ENCODE measurements around the gene COPRS. TPM values are rescaled to one million over a fixed set of nuclear protein-coding genes. Genes with fewer than 3 reads are reported as not detected.
A peak's percentile ranks its signal among the peaks of the same experiment; 100 is the strongest.

Gene COPRS
- total RNA-seq, 2 donors from 2014 or later = 74.5 to 157 TPM

- Histone ChIP-seq H3K4me3 (peak overlapping the region; percentile 22), H3K36me3 (peaks cover 33% of the 10 kb centered on the region), H3K27me3 (replicated peaks; ENCODE audit: insufficient read depth) (no peaks in the 10 kb centered on the region), H3K9me3 (no peaks in the 10 kb centered on the region), H3K27ac (peak overlapping the region; percentile 68 to 86), H3K4me1 (ENCODE audit: control insufficient read depth in 1 of 2, low read depth in 2 of 2) (peaks cover 11 to 34% of the 10 kb centered on the region in 2 donors)
- TF ChIP-seq CTCF (IDR thresholded peaks at IDR 0.05) = no peak
- DNase-seq (ENCODE audit: low spot score) (no peak), ATAC-seq (ENCODE audit: insufficient number of reproducible peaks, low FRiP score, low read depth) (no peak)
Observed at GRCh38 chr17:31878703-31879073, 19.6 kb upstream of the COPRS start.

DNA sequence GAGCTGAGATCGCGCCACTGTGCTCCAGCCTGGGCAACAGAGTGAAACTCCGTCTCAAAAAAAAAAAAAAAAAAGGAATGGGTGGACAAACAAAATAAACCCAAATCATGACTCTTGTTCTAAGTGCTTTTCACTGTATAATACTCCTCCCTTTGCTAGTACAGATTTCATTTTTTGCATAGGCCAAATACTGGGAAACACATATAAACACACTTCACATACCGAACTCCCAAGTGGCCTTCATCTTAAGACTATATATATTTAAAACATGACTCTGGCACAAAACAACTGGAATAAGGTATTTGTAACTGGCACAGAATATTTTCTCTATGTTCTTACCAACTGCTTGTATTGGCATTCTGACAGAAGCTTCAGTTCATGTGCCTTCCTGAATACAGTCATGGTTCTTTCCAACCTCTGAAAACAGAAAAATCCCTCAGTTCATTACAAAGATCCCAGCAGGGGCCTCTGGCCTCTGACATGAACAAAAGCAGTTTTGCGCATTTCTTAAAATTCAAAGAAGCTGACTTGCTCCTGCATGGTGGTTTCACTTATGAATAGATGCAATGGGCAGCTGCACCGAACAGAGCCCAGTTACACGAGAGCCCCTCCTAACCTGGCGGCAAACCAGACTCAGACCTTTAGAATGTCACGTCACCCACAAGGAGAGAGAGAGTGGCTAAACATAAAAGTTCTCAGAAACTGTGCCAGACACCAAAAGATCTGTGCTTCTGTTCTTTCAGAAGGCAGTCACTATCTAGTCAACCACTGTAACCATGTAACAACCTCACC is 19.1 kb upstream of the COPRS start:
- Histone ChIP-seq H3K27me3 (replicated peaks; ENCODE audit: insufficient read depth) (no peaks in the 10 kb centered on the region), H3K36me3 (peaks cover 34% of the 10 kb centered on the region), H3K9me3 (no peaks in the 10 kb centered on the region), H3K27ac (peak overlapping the region; percentile 68 to 86), H3K4me1 (ENCODE audit: control insufficient read depth in 1 of 2, low read depth in 2 of 2) (peaks cover 11 to 34% of the 10 kb centered on the region in 2 donors), H3K4me3 (peak overlapping the region; percentile 22)
- TF ChIP-seq CTCF (IDR thresholded peaks at IDR 0.05) = no peak
- ATAC-seq (ENCODE audit: insufficient number of reproducible peaks, low FRiP score, low read depth) (peak; percentile 70), DNase-seq (ENCODE audit: low spot score) (no peak)

- no peak for TF ChIP-seq CTCF (IDR thresholded peaks at IDR 0.05)
- H3K9me3 ChIP-seq = no peaks in the 10 kb centered on the region
- DNase-seq (ENCODE audit: low spot score) = no peak
- ATAC-seq (ENCODE audit: insufficient number of reproducible peaks, low FRiP score, low read depth) = peak; percentile 48
- H3K36me3 ChIP-seq = peaks cover 39% of the 10 kb centered on the region
- H3K27me3 ChIP-seq (replicated peaks; ENCODE audit: insufficient read depth) = no peaks in the 10 kb centered on the region
- H3K4me1 ChIP-seq (ENCODE audit: control insufficient read depth in 1 of 2, low read depth in 2 of 2) = peaks cover 11 to 34% of the 10 kb centered on the region in 2 donors
- H3K27ac ChIP-seq = peak overlapping the region; percentile 68 to 86
- H3K4me3 ChIP-seq = peak overlapping the region; percentile 22
Observed at GRCh38 chr17:31877341-31877740, 18.3 kb upstream of the COPRS start.

DNA sequence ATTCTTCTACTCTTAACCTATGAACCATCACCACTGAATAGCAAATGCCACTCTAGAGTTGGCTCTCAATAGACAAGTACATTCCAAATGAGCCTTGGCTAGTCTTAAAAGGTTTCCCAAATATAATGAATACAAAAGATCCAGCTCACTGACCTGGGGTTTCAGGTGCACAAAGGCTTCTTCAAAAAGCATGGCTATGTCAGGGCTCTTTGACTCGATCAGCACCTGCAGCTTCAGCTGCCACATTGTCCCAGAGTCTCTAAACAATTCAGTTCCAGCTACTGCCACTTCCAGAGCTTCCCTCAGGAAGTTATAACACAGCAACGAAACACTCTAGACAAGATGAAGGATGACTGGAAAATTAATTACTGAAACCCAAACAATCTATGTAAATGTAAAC is 16.0 kb upstream of the COPRS start:
- TF ChIP-seq CTCF (IDR thresholded peaks at IDR 0.05) = no peak
- Histone ChIP-seq H3K27ac (no peak overlapping the region), H3K9me3 (no peaks in the 10 kb centered on the region), H3K36me3 (peaks cover 34% of the 10 kb centered on the region), H3K4me3 (no peak overlapping the region), H3K27me3 (replicated peaks; ENCODE audit: insufficient read depth) (no peaks in the 10 kb centered on the region), H3K4me1 (ENCODE audit: control insufficient read depth in 1 of 2, low read depth in 2 of 2) (peaks cover 11 to 34% of the 10 kb centered on the region in 2 donors)
- no peak for ATAC-seq (ENCODE audit: insufficient number of reproducible peaks, low FRiP score, low read depth)
- no peak for DNase-seq (ENCODE audit: low spot score)

DNA sequence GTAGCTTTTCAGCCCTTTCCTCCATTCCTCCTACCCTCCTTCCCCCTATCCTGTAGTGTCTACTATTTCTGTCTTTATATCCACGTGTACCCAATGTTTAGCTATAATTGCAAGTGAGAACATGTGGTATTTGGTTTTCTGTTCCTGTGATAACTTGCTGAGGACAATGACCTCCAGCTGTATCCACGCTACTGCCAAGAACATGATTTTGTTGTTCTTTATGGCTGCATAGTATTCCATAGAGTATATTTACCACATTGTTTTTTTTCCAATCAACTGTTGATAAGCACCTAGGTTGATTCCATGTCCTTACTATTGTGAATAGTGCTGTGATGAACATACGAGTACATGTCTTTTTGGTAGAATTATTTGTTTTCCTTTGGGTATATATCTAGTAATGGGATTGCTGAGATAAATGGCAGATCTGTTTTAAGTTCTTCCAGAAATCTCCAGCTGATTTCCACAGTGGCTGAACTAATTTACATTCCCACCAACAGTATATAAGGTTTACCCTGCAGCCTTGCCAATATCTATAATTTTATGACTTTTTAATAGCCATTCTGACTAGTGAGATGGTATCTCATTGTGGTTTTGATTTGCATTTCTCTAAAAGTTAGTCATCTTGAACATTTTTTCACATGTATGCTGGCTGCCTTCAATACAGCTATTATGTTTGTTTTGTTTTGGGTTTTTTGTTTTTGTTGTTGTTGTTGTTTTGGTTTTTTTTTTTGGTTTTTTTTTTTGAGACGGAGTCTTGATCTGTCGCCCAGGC is 10.9 kb upstream of the COPRS start:
- DNase-seq (ENCODE audit: low spot score) (no peak), ATAC-seq (ENCODE audit: insufficient number of reproducible peaks, low FRiP score, low read depth) (no peak)
- Histone ChIP-seq H3K27me3 (replicated peaks; ENCODE audit: insufficient read depth) (no peaks in the 10 kb centered on the region), H3K27ac (no peak overlapping the region), H3K9me3 (no peaks in the 10 kb centered on the region), H3K4me3 (no peak overlapping the region), H3K36me3 (peaks cover 48% of the 10 kb centered on the region), H3K4me1 (ENCODE audit: control insufficient read depth in 1 of 2, low read depth in 2 of 2) (no peaks in the 10 kb centered on the region)
- TF ChIP-seq CTCF (IDR thresholded peaks at IDR 0.05) = no peak
